Measurements from ENCODE around the gene XRCC2.

Gene XRCC2

DNA sequence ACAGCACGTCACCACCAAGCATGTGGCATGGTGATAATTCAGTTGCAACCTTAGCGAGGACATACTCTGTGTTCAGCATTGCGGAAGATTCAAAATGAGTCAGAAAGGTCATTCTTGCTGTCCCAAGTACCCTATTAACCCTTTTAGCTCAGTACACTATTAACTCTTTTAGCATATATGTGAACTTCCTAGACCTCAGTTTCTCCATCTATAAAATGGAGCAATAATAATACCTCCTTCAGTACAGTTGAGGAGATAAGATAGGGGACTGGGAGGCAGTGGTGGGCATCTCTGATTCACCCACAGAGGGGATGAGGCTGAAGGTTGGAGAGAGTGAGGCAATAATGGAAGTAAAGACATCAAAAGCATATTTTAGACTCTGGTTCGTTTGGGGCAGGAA is 67.3 kb downstream of the XRCC2 start:
- DNase-seq = no peak

- DNase-seq = no peak
These were observed 67.7 kb downstream of the XRCC2 start for GRCh38 chr7:152608208-152608607.

DNA sequence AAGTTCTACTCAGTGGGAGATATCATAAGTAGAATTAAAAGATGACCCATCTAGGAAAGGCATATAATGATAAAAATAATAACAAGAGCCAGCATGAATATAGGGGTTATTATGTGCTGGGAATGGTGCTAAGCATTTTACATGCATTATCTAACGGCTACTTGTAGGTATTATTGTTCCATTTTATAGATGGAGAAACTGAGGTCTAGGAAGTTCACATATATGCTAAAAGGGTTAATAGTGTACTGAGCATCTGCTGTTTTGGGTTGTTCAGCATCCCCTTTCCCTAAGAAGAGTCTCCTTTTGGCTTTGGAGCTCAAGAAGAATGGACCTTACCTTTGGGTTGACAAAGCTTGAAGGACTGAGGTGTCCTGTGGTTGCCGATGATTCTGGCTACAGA is 68.9 kb downstream of the XRCC2 start:
- DNase-seq = no peak

- DNase-seq = no peak
These were observed 73.0 kb downstream of the XRCC2 start for GRCh38 chr7:152602962-152603361.

DNA sequence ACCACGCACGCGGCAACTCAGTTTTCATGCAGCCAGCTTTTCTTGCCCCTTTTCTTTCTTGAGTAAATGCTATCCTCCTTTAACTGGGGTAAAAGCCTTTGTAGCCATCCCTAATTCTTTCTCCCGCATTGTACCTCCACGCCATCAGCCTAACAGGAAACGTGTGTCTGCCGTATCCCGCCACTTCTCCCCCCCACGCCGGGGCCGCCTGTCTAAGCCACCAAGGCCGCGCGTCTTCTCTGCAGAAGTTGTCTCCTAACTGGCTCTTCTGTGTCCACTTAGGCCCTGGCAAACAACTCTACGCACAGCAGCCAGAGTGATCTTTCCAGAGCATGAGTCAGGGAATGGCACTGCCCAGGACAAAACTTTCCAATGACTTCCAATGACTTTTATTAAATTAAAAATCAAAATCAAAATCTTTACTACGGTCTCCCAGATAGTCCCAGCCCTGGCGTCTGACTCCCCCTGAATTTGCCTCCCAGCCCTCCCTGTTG is 74.6 kb downstream of the XRCC2 start:
- DNase-seq = no peak

- DNase-seq = no peak
These were observed 75.7 kb downstream of the XRCC2 start for GRCh38 chr7:152600266-152600665.

DNA sequence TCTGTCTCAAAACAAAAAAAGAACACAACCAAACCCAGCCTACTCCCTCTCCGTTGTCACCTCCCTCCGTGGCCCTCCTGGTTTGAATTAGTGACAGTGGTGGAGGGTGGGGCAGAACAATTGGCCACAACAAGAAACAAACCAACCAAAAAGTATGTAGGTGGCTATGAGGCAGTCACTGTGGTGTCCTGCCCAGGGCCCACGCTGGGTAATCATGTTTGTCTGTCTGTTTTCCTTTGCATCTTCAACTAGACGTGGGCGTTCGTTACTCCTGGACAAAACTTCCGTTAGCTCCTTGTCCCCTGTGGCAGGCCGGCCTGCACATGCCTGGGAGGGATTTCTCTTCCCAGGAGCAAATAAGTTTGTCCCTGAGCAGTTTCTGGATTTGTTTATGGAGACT is 78.4 kb downstream of the XRCC2 start:
- DNase-seq = no peak

GRCh38 chr7:152596824-152597223 is 79.1 kb downstream of the XRCC2 start:
- no peak for DNase-seq
